Measurements from ENCODE around the gene PAPOLB. TPM values are rescaled to one million over a fixed set of nuclear protein-coding genes. Genes with fewer than 3 reads are reported as not detected.
A peak's percentile ranks its signal among the peaks of the same experiment; 100 is the strongest.

PAPOLB gene
- total and polyA plus RNA-seq, 7 donors = 0.03 to 1.1 (median 0.38) TPM; not detected in 3

DNA sequence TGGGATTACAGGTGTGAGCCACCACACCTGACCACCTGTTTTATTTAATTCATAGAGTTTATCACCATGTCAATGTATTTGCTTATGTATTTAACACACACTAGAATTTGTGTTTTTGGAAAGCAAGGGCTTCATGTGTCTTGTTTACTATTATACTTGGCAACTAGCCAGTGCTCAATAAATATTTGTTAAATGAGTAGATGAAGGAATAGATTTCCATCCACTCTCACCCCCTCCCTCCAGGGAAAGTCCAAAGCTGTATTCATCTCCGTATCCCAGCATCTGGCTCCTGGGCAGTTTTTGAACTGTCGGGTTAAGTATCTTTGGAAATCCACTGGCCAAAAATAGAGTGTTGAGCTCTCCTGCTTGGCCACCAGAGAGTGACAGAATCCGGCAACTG lies 26.3 kb upstream of the PAPOLB start:
- Histone ChIP-seq H3K36me3 (no peaks in the 10 kb centered on the region), H3K27ac (no peak overlapping the region), H3K4me1 (peaks cover 0 to 4% (median 3%) of the 10 kb centered on the region in 4 donors), H3K4me3 (no peak overlapping the region), H3K27me3 (peaks cover 0 to 10% (median 4%) of the 10 kb centered on the region in 3 donors), H3K9me3 (no peaks in the 10 kb centered on the region)
- WGBS, 2 donors = 70 to 71% methylated on average over 3 of the region's 3 CpGs
- DNase-seq = no peak
- intact Hi-C loops (cut with DNase I) = no loop called here
- TF ChIP-seq, protein P1, sequence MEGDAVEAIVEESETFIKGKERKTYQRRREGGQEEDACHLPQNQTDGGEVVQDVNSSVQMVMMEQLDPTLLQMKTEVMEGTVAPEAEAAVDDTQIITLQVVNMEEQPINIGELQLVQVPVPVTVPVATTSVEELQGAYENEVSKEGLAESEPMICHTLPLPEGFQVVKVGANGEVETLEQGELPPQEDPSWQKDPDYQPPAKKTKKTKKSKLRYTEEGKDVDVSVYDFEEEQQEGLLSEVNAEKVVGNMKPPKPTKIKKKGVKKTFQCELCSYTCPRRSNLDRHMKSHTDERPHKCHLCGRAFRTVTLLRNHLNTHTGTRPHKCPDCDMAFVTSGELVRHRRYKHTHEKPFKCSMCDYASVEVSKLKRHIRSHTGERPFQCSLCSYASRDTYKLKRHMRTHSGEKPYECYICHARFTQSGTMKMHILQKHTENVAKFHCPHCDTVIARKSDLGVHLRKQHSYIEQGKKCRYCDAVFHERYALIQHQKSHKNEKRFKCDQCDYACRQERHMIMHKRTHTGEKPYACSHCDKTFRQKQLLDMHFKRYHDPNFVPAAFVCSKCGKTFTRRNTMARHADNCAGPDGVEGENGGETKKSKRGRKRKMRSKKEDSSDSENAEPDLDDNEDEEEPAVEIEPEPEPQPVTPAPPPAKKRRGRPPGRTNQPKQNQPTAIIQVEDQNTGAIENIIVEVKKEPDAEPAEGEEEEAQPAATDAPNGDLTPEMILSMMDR (IDR thresholded peaks at IDR 0.05) = no peak
- TF ChIP-seq POLR2AphosphoS5 (IDR thresholded peaks at IDR 0.05) = no peak
- no peak for TF ChIP-seq POLR2A (IDR thresholded peaks at IDR 0.05)
- no peak for TF ChIP-seq EP300 (IDR thresholded peaks at IDR 0.05)

DNA sequence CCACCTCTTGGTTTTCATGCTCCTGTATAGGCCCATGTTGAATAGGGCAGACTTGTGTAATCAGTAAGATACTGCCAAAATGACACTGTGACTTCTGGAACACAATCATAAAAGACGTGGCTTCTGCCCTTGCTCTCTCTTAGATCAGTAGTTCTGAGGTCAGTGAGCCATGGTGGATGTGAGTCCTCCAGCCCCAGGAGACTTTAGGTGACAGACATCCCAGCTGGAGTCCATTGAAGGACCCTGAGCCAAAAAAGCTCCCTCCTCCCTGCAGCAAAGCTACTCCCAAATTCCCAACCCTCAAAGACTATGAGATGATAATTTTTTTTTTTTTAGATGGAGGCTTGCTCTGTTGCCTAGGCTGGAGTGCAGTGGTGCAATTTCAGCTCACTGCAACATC lies 24.8 kb upstream of the PAPOLB start:
- Histone ChIP-seq H3K4me3 (no peak overlapping the region), H3K4me1 (peaks cover 0 to 17% (median 12%) of the 10 kb centered on the region in 4 donors), H3K9me3 (no peaks in the 10 kb centered on the region), H3K36me3 (no peaks in the 10 kb centered on the region), H3K27ac (no peak overlapping the region), H3K27me3 (peaks cover 0 to 11% (median 8%) of the 10 kb centered on the region in 3 donors)
- no peak for DNase-seq
- TF ChIP-seq POLR2A (IDR thresholded peaks at IDR 0.05) = no peak
- no peak for TF ChIP-seq POLR2AphosphoS5 (IDR thresholded peaks at IDR 0.05)
- intact Hi-C loops (cut with DNase I) = no loop called here
- WGBS, 2 donors = 38 to 73% methylated on average over 1 of the region's 1 CpG

DNA sequence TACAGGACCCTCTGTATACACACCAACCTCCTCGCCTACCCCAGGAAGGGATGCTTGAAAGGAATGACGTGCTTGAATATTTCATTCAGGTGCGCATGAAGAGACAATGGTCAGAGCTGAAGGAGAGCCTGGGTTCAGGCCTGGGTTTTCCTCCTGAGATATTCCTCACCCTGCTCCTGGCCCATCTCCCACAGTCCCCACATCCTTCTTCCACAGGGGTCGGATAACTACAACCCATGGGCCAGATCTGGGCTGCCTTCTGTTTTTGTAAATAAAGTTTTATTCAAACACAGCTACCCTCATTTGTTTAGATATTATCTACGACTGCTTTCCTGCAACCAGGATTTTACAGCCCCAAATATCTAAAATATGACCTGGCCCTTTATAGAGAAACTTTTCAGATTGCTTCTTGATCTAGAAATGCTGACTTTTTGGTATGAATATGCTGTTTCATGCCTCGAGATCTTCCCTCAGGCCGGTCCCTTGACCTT lies 23.5 kb upstream of the PAPOLB start:
- H3K27me3 ChIP-seq = peaks cover 0 to 11% (median 8%) of the 10 kb centered on the region in 3 donors
- intact Hi-C loops (cut with DNase I) = no loop called here
- 85 to 92% methylated on average over 7 of the region's 7 CpGs for WGBS, 2 donors
- H3K9me3 ChIP-seq = no peaks in the 10 kb centered on the region
- peaks cover 0 to 21% (median 13%) of the 10 kb centered on the region in 4 donors for H3K4me1 ChIP-seq
- H3K4me3 ChIP-seq = no peak overlapping the region
- no peaks in the 10 kb centered on the region for H3K36me3 ChIP-seq
- no peak for TF ChIP-seq EP300 (IDR thresholded peaks at IDR 0.05)
- TF ChIP-seq POLR2AphosphoS5 (IDR thresholded peaks at IDR 0.05) = no peak
- no peak for TF ChIP-seq POLR2A (IDR thresholded peaks at IDR 0.05)
- TF ChIP-seq, protein P1 (IDR thresholded peaks at IDR 0.05) = no peak
- no peak overlapping the region for H3K27ac ChIP-seq
- DNase-seq = no peak

DNA sequence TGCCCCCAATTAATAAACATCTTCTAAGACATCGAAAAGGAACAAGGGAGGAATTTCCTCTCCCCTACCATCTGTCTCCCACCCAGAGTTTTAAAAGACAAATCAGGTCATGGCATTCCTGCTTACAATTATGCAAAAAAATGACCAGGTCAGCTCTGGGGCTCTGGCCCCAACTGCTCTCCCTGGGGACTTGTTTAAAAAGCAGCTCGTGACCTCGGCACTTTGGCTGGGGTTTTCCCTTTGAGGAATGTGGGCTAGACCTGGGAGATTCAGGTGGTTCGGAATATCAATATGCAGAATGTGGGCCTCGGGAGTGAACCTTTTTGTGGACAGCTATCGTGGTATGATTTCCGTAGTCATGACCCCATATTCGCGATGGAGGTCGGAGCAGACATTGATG lies 22.3 kb upstream of the PAPOLB start:
- DNase-seq = no peak
- TF ChIP-seq POLR2AphosphoS5 (IDR thresholded peaks at IDR 0.05) (no peak), EP300 (IDR thresholded peaks at IDR 0.05) (no peak), POLR2A (IDR thresholded peaks at IDR 0.05) (no peak)
- TF ChIP-seq, protein P1 (IDR thresholded peaks at IDR 0.05) = no peak
- Histone ChIP-seq H3K4me1 (peaks cover 0 to 31% (median 19%) of the 10 kb centered on the region in 4 donors), H3K27ac (no peak overlapping the region), H3K36me3 (no peaks in the 10 kb centered on the region), H3K27me3 (peaks cover 0 to 11% (median 8%) of the 10 kb centered on the region in 3 donors), H3K9me3 (no peaks in the 10 kb centered on the region), H3K4me3 (no peak overlapping the region)
- WGBS, 2 donors = 79 to 83% methylated on average over 10 of the region's 10 CpGs
- intact Hi-C loops (cut with DNase I) = no loop called here

DNA sequence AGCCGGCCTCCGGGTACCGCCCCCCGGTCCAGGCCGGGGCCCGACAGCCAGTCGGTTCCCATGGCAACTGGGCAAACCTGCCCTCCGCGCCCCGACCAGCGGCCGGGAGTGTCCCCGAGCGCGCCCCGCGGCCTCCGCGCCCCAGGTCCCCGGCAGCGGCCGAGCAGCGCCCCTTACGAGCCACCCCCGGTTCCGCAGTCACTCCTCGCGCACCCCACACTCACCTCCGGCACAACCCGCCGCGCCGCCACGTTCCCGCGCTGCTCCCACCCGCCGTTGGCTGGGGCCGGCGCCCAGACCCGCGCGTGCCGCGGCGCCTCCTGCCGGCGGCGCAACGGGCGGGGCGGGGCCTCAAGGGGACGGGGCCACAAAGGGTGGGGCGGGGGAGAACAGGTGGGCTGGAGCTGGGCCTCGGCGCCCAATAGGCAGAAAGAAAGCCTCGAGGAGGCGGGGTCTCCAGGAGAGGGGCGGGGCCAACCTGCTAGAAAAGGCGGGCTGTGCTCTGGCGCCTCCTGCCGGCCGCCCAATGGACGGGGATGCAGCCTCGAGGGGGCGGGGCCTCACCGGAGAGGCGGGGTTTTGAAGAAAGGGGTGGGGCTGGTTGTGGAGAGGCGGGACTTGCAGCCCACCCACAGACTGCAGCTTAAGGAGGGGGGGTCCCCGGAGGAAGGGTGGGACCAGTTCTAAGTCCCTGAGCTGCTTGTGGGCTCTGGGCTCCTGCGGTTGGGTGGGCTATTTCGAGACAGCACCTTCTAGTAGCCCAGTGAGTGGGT lies 21.7 kb upstream of the PAPOLB start, which contains the start of gene RADIL:
Gene RADIL (minus strand): TSS at position 345 of the 773 bp plus-strand sequence. CDS start 5,577 bp downstream, outside the sequence.
- Histone ChIP-seq H3K9me3 (no peaks in the 10 kb centered on the region), H3K36me3 (no peaks in the 10 kb centered on the region), H3K4me3 (peak within 1 kb of the TSS; percentile 37 to 82 (median 76)), H3K4me1 (peaks cover 0 to 33% (median 22%) of the 10 kb centered on the region in 4 donors), H3K27me3 (peaks cover 0 to 11% (median 8%) of the 10 kb centered on the region in 3 donors), H3K27ac (peak within 1 kb of the TSS; percentile 67 to 82 (median 79))
- intact Hi-C loops (cut with DNase I) = loop anchor here (2.0 kb wide), 2 partner anchors 53 to 85 kb away; no protein-coding TSS in a partner anchor
- TF ChIP-seq POLR2A (IDR thresholded peaks at IDR 0.05) (no peak), POLR2AphosphoS5 (IDR thresholded peaks at IDR 0.05) (peak in 1 of 4 donors; percentile 5)
- TF ChIP-seq, protein P1 (IDR thresholded peaks at IDR 0.05) = peak; percentile 50 to 75 (median 60)
- WGBS, 2 donors = 4 to 7% methylated on average over 72 of the region's 72 CpGs
- peak; percentile 97 for DNase-seq
